OCI-LY7 (cell line): ENCODE results near the gene MRPL55. TPM values are rescaled to one million over a fixed set of nuclear protein-coding genes. Genes with fewer than 3 reads are reported as not detected.

Source experiments
- BruUV-seq: library from RNA; stranded (reverse); fragments of 400-500 nt; replicated peaks from 2 replicates; lab custom pipeline; 2021; lab: Mats Ljungman, UMichigan
- CTCF ChIA-PET: fragments of 300-600 bp; sonication (Branson Sonifier 250); formaldehyde crosslinking; loops from one replicate; lab custom pipeline; 2022; ENCODE audit warnings: antibody characterized with exemption; ENCODE audit not compliant: unreplicated experiment; lab: Charles Lee
- POLR2A ChIA-PET: fragments of 300-600 bp; sonication (Branson Sonifier 250); formaldehyde crosslinking; loops from one replicate; lab custom pipeline; 2022; ENCODE audit warnings: antibody characterized with exemption; lab: Charles Lee
- DNase-seq: peaks from one replicate; pipeline ENCODE4 v3.0.0-alpha.2; 2015; ENCODE audit warnings: low spot score
- H2AFZ ChIP-seq: fragments of 200-600 bp; sonication (generic), shearing (Covaris generic); 2 replicates; pipeline ENCODE4 v1.6.1; 2014; ENCODE audit warnings: mild to moderate bottlenecking, antibody characterized with exemption, low read length, moderate library complexity
- H3K27ac ChIP-seq: fragments of 200-600 bp; sonication (generic); 2 replicates; pipeline ENCODE4 v1.5.1; 2014; ENCODE audit warnings: mixed run types, low read depth, mild to moderate bottlenecking, moderate library complexity, low read length, inconsistent platforms; ENCODE audit not compliant: poor library complexity, severe bottlenecking
- H3K36me3 ChIP-seq: fragments of 200-600 bp; sonication (generic); 2 replicates; pipeline ENCODE4 v1.6.1; 2014; ENCODE audit warnings: mild to moderate bottlenecking, antibody characterized with exemption, low read length, moderate library complexity, mixed read lengths; ENCODE audit not compliant: insufficient read depth
- H3K4me1 ChIP-seq: fragments of 200-600 bp; sonication (generic); 2 replicates; pipeline ENCODE4 v1.5.1; 2014; ENCODE audit warnings: mild to moderate bottlenecking, low read length; ENCODE audit not compliant: insufficient read depth, poor library complexity, severe bottlenecking
- H3K4me2 ChIP-seq: fragments of 200-600 bp; sonication (generic); 2 replicates; pipeline ENCODE4 v1.6.1; 2014; ENCODE audit warnings: mild to moderate bottlenecking, low read length
- H3K4me3 ChIP-seq: fragments of 200-600 bp; sonication (generic); 2 replicates; pipeline ENCODE4 v1.5.1; 2014; ENCODE audit warnings: mild to moderate bottlenecking, low read depth, low read length; ENCODE audit not compliant: poor library complexity, severe bottlenecking
- H3K79me2 ChIP-seq: fragments of 200-600 bp; sonication (generic); 2 replicates; pipeline ENCODE4 v1.6.1; 2016; ENCODE audit warnings: low read depth, mild to moderate bottlenecking, low read length, moderate library complexity, mixed read lengths; ENCODE audit not compliant: insufficient read depth
- H3K9me2 ChIP-seq: fragments of 200-600 bp; sonication (generic); 2 replicates; pipeline ENCODE4 v1.6.1; 2016; ENCODE audit warnings: mild to moderate bottlenecking, low read length, mixed read lengths; ENCODE audit not compliant: insufficient read depth
- H3K9me3 ChIP-seq: fragments of 200-600 bp; sonication (generic); 2 replicates; pipeline ENCODE4 v1.6.1; 2014; ENCODE audit warnings: mild to moderate bottlenecking, mixed run types, low read length, mixed read lengths
- H4K20me1 ChIP-seq: fragments of 200-600 bp; sonication (generic); 2 replicates; pipeline ENCODE4 v1.6.1; 2014; ENCODE audit warnings: mild to moderate bottlenecking, antibody characterized with exemption, low read length, moderate library complexity, mixed read lengths; ENCODE audit not compliant: insufficient read depth
- EZH2phosphoT487 ChIP-seq: fragments of 200-600 bp; sonication (generic); IDR thresholded peaks from 2 replicates; pipeline ENCODE4 v1.6.1; 2018; ENCODE audit warnings: low read depth, borderline replicate concordance, mild to moderate bottlenecking, mixed run types, antibody characterized with exemption, low read length, moderate library complexity, mixed read lengths
- intact Hi-C: fragments of 100-400 bp; cut with micrococcal nuclease; formaldehyde crosslinking; loops from one replicate; pipeline ENCODE4 v1.10.0; 2022; ENCODE audit not compliant: unreplicated experiment
- total RNA-seq, 2 experiments: library from RNA; depleted of rRNA in 1 of 2; stranded (reverse); fragments of >200 nt in 1 of 2; shearing (Covaris generic) in 1 of 2; gene quantifications; 2 replicates each; pipeline ENCODE4 v1.2.3, GENCODE V29; 2014 to 2022
- TF ChIP-seq, protein P1 (sequence below): fragments of 200-600 bp; sonication (generic); conservative IDR thresholded peaks from 2 replicates; pipeline ENCODE4 v1.5.1; 2014; ENCODE audit warnings: mild to moderate bottlenecking, antibody characterized with exemption, low read length, moderate library complexity, mixed read lengths

The MRPL55 gene
- total RNA-seq, 2 experiments from 2014 or later: 50.0 to 92.8 TPM

DNA sequence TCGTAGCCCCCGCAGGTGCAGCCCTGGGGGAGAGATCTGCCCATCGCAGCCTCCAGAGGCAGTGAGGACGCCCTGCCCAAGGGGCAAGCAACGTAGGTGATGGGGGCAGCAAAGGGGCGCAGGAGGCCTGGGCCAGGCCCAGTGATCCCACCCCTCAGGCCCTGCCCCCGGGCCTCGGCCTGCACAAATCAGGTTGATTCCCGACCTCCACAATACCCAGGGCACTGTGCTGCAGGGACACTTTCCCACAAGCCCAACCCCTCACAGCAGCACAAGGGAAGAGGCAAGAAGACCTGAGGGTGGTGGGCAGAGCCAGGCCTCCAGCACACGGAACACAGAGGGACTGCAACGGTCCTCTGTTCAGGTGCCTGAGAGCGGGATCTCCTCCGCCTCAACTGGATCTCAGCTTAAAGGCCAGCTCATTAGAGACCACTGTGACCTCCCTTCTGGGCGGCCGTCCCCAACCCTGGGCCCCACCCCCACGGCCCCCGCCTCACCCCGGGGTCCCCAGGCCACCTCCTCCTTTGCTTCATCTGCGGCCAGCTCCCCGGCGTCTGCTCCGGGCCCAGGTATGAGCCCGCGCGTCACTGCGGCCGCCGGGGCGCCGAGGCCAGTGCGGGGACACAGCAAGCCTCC lies 27.4 kb downstream of the MRPL55 start:
- Histone ChIP-seq H3K4me1 (peaks cover 23% of the 10 kb centered on the region), H4K20me1 (peaks cover 36% of the 10 kb centered on the region), H3K36me3 (peaks cover 41% of the 10 kb centered on the region), H3K79me2 (peaks cover 67% of the 10 kb centered on the region), H3K4me2 (peak overlapping the region; percentile 97), H2AFZ (no peak overlapping the region; the same call in 1 of the 2 replicates), H3K27ac (peak overlapping the region; percentile 57), H3K4me3 (peak overlapping the region; percentile 84), H3K9me2 (no peaks in the 10 kb centered on the region), H3K9me3 (no peaks in the 10 kb centered on the region)
- CTCF ChIA-PET: interaction anchor here (0.5 to 0.6 kb wide), 2 partner anchors 833 to 1029 kb away, joined by 3 to 5 read pairs; no protein-coding TSS in a partner anchor
- POLR2A ChIA-PET: interaction anchor here (0.6 to 2.1 kb wide), 6 partner anchors 9 to 27 kb away, joined by 3 to 5 read pairs (median 4); no protein-coding TSS in a partner anchor
- TF ChIP-seq EZH2phosphoT487: no peak
- TF ChIP-seq, protein P1, sequence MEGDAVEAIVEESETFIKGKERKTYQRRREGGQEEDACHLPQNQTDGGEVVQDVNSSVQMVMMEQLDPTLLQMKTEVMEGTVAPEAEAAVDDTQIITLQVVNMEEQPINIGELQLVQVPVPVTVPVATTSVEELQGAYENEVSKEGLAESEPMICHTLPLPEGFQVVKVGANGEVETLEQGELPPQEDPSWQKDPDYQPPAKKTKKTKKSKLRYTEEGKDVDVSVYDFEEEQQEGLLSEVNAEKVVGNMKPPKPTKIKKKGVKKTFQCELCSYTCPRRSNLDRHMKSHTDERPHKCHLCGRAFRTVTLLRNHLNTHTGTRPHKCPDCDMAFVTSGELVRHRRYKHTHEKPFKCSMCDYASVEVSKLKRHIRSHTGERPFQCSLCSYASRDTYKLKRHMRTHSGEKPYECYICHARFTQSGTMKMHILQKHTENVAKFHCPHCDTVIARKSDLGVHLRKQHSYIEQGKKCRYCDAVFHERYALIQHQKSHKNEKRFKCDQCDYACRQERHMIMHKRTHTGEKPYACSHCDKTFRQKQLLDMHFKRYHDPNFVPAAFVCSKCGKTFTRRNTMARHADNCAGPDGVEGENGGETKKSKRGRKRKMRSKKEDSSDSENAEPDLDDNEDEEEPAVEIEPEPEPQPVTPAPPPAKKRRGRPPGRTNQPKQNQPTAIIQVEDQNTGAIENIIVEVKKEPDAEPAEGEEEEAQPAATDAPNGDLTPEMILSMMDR: no peak
- DNase-seq: peak; percentile 37
- BruUV-seq: no TSS peak
- intact Hi-C loops: loop anchor here (1.0 to 5.0 kb wide), 3 partner anchors 86 to 405 kb away; partner anchors contain the start of gene IBA57

GRCh38 chr1:228081144-228081543 lies 28.0 kb downstream of the MRPL55 start:
- BruUV-seq: no TSS peak
- Histone ChIP-seq H3K36me3 (peaks cover 37% of the 10 kb centered on the region), H3K4me1 (peaks cover 20% of the 10 kb centered on the region), H3K27ac (peak overlapping the region; percentile 57), H2AFZ (no peak overlapping the region), H3K4me2 (peak overlapping the region; percentile 97), H3K9me3 (no peaks in the 10 kb centered on the region), H3K79me2 (peaks cover 62% of the 10 kb centered on the region), H3K9me2 (no peaks in the 10 kb centered on the region), H3K4me3 (peak overlapping the region; percentile 84), H4K20me1 (peaks cover 31% of the 10 kb centered on the region)
- TF ChIP-seq, protein P1: 0 out of 2 replicates have a peak, but pooled peaks have one; percentile 11
- no peak for TF ChIP-seq EZH2phosphoT487
- intact Hi-C loops: loop anchor here (5.0 kb wide), 2 partner anchors 86 to 294 kb away; partner anchors contain the start of gene IBA57
- CTCF ChIA-PET: no interaction called here
- DNase-seq: no peak
- POLR2A ChIA-PET: interaction anchor here (0.7 kb wide), 1 partner anchor 26 kb away, joined by 3 read pairs; no protein-coding TSS in a partner anchor
